HepG2 (cell line): ENCODE results near the gene RFTN1. TPM values are rescaled to one million over a fixed set of nuclear protein-coding genes. Genes with fewer than 3 reads are reported as not detected.

Experiments used
- ATAC-seq: fragments of 200-7000 bp; cut with Tn5 transposase; 3 replicates; pipeline ENCODE4 v1.9.1; 2020; ENCODE audit warnings: mild to moderate bottlenecking, moderate library complexity
- BruUV-seq: library from RNA; stranded (reverse); fragments of 400-500 nt; replicated peaks from 2 replicates; lab custom pipeline; 2021; lab: Mats Ljungman, UMichigan
- CTCF ChIA-PET: fragments of 300-600 bp; formaldehyde crosslinking; extraction: SDS; loops from one replicate; lab custom pipeline; 2021; ENCODE audit warnings: low total read pairs, inconsistent platforms, low intra/inter-chr PET ratio; lab: Yijun Ruan, JAX
- POLR2A ChIA-PET: fragments of 350-600 bp; sonication (Branson Sonifier 250); formaldehyde crosslinking; loops from one replicate; lab custom pipeline; 2020; ENCODE audit warnings: antibody characterized with exemption, inconsistent platforms; lab: Yijun Ruan, JAX
- DNase-seq: peaks from one replicate; pipeline ENCODE4 v3.0.0-alpha.2; 2015; ENCODE audit warnings: low spot score
- FAIRE-seq: peaks from 3 replicates; lab custom pipeline; 2011; peaks lifted over from hg19 to GRCh38; lab: Jason Lieb, UNC
- H2AFZ ChIP-seq: one replicate; pipeline ENCODE4 v1.6.1; 2011; ENCODE audit warnings: low read length, inconsistent platforms
- H3K27ac ChIP-seq: fragments of 300-600 bp; 3 replicates; pipeline ENCODE4 v1.8.0; 2011; ENCODE audit warnings: mixed run types, mild to moderate bottlenecking, mixed read lengths, low read length, inconsistent platforms; ENCODE audit not compliant: insufficient read depth; ENCODE audit errors: extremely low read length
- H3K27me3 ChIP-seq, 2 experiments: fragments of 200-600 bp in 1 of 2; 2 replicates in 1 of 2; 3 replicates in 1 of 2; pipeline versions ENCODE4 v1.6.0 to v1.8.0; 2011; ENCODE audit warnings: low read length in 2 of 2, mild to moderate bottlenecking in 2 of 2, moderate library complexity in 2 of 2, inconsistent platforms in 1 of 2; ENCODE audit not compliant: insufficient read depth in 2 of 2, control insufficient read depth in 1 of 2
- H3K36me3 ChIP-seq, 2 experiments: fragments of 200-600 bp in 1 of 2; replicated peaks in 1 of 2; 2 replicates in 1 of 2; 3 replicates in 1 of 2; pipeline versions ENCODE4 v1.5.1 to v1.8.0; 2011; ENCODE audit warnings: low read length in 2 of 2, inconsistent platforms in 1 of 2; ENCODE audit not compliant: insufficient read depth in 2 of 2, control insufficient read depth in 1 of 2
- H3K4me1 ChIP-seq: 2 replicates; pipeline ENCODE4 v1.5.1; 2012; ENCODE audit warnings: low read length, inconsistent platforms; ENCODE audit not compliant: insufficient read depth
- H3K4me2 ChIP-seq: 2 replicates; pipeline ENCODE4 v1.6.0; 2011; ENCODE audit warnings: low read depth, low read length, inconsistent platforms
- H3K4me3 ChIP-seq, 3 experiments: fragments of 200-600 bp in 1 of 3; sonication (generic), shearing (Covaris generic) in 1 of 3; replicated peaks in 1 of 3; 2 replicates each; pipeline ENCODE4 v1.5.1; 2011 to 2016; ENCODE audit warnings: low read length in 3 of 3, inconsistent platforms in 2 of 3, low read depth in 2 of 3, mild to moderate bottlenecking in 2 of 3, control low read depth in 1 of 3, mixed read lengths in 1 of 3; ENCODE audit not compliant: insufficient read depth in 1 of 3
- H3K79me2 ChIP-seq: one replicate; pipeline ENCODE4 v1.6.1; 2011; ENCODE audit warnings: low read length, inconsistent platforms; ENCODE audit not compliant: insufficient read depth
- H3K9ac ChIP-seq: 2 replicates; pipeline ENCODE4 v1.6.0; 2011; ENCODE audit warnings: mild to moderate bottlenecking, low read depth, low read length, inconsistent platforms; ENCODE audit not compliant: insufficient read depth
- H3K9me3 ChIP-seq: 2 replicates; pipeline ENCODE4 v1.5.1; 2012; ENCODE audit warnings: mild to moderate bottlenecking, low read length
- H4K20me1 ChIP-seq: 2 replicates; pipeline ENCODE4 v1.6.0; 2011; ENCODE audit warnings: inconsistent platforms, mild to moderate bottlenecking, low read length, moderate library complexity; ENCODE audit not compliant: insufficient read depth
- EEA1 ChIP-seq: sonication (generic); formaldehyde crosslinking; IDR thresholded peaks from 2 replicates; pipeline ENCODE4 v1.5.1; 2020; ENCODE audit warnings: mild to moderate bottlenecking, missing genetic modification reagents, borderline replicate concordance
- KDM4B ChIP-seq: sonication (generic); formaldehyde crosslinking; IDR thresholded peaks from 2 replicates; pipeline ENCODE4 v1.4.0; 2020; ENCODE audit warnings: missing genetic modification reagents
- ZBTB39 ChIP-seq: sonication (generic); formaldehyde crosslinking; IDR thresholded peaks from 2 replicates; pipeline ENCODE4 v1.5.0; 2020; ENCODE audit warnings: missing genetic modification reagents
- ZFY ChIP-seq: sonication (generic); formaldehyde crosslinking; IDR thresholded peaks from 2 replicates; pipeline ENCODE4 v1.4.0; 2020; ENCODE audit warnings: missing genetic modification reagents
- ZNF451 ChIP-seq: sonication (generic); formaldehyde crosslinking; IDR thresholded peaks from 2 replicates; pipeline ENCODE4 v1.5.0; 2020; ENCODE audit warnings: mild to moderate bottlenecking, missing genetic modification reagents
- ZNF567 ChIP-seq: sonication (generic); formaldehyde crosslinking; IDR thresholded peaks from 2 replicates; pipeline ENCODE4 v1.8.1; 2023; ENCODE audit warnings: mild to moderate bottlenecking, missing genetic modification reagents, borderline replicate concordance
- WGBS: methylation state at CpG from one replicate; pipeline ENCODE4 v1.1.6; 2017; ENCODE audit warnings: low lambda C conversion rate; 5-methylcytosine and 5-hydroxymethylcytosine counted together
- in situ Hi-C: cut with HindIII; loops from 2 replicates; pipeline ENCODE4 v1.10.0; 2017; ENCODE audit warnings: low pct_unique_long_range_greater_than_20kb; ENCODE audit not compliant: extremely low pct_ligation_motif_present
- intact Hi-C: fragments of 100-400 bp; cut with micrococcal nuclease; formaldehyde crosslinking; loops from one replicate; pipeline ENCODE4 v1.10.0; 2022; ENCODE audit not compliant: unreplicated experiment
- polyA plus RNA-seq, 8 experiments: library from polyadenylated mRNA; depleted of rRNA in 3 of 8; stranded (reverse) in 7 of 8; unstranded in 1 of 8; fragments of >200 nt; fragmentation: Illumina TruSeq in 4 of 8; extraction: Trizol in 4 of 8; gene quantifications; 2 replicates each; pipeline versions ENCODE4 v1.2.1 to v1.2.3, GENCODE V29; 2011 to 2016; ENCODE audit warnings: low read depth in 4 of 8, missing spikeins in 1 of 8, mixed read lengths in 1 of 8; ENCODE audit not compliant: insufficient read depth in 1 of 8
- total RNA-seq, 5 experiments: library from RNA; depleted of rRNA; stranded (reverse); fragments of >200 nt; fragmentation: Illumina TruSeq; extraction: Trizol; gene quantifications; 2 replicates each; pipeline ENCODE4 v1.2.3, GENCODE V29; 2016; ENCODE audit warnings: low read depth in 1 of 5
- TF ChIP-seq, protein P1 (sequence below): sonication (generic); formaldehyde crosslinking; IDR thresholded peaks from 2 replicates; pipeline ENCODE4 v1.5.1; 2020; ENCODE audit warnings: missing genetic modification reagents, mild to moderate bottlenecking, borderline replicate concordance

The RFTN1 gene
- total and polyA plus RNA-seq, 2 of the 13 experiments (the other 11 are each of a cell fraction or from before 2014, with no cell fraction given): not detected

GRCh38 chr3:16545413-16546185 lies 32.1 kb upstream of the RFTN1 start:
- ATAC-seq: no peak
- DNase-seq: no peak
- no peak overlapping the region for H3K27ac ChIP-seq
- no peaks in the 10 kb centered on the region for H3K9me3 ChIP-seq
- no peak overlapping the region for H3K9ac ChIP-seq
- TF ChIP-seq KDM4B (CRISPR knock-in tag) (no peak), ZBTB39 (CRISPR knock-in tag) (no peak), EEA1 (CRISPR knock-in tag) (no peak), ZNF451 (no peak), ZNF567 (no peak), ZFY (CRISPR knock-in tag) (no peak)
- TF ChIP-seq, protein P1, sequence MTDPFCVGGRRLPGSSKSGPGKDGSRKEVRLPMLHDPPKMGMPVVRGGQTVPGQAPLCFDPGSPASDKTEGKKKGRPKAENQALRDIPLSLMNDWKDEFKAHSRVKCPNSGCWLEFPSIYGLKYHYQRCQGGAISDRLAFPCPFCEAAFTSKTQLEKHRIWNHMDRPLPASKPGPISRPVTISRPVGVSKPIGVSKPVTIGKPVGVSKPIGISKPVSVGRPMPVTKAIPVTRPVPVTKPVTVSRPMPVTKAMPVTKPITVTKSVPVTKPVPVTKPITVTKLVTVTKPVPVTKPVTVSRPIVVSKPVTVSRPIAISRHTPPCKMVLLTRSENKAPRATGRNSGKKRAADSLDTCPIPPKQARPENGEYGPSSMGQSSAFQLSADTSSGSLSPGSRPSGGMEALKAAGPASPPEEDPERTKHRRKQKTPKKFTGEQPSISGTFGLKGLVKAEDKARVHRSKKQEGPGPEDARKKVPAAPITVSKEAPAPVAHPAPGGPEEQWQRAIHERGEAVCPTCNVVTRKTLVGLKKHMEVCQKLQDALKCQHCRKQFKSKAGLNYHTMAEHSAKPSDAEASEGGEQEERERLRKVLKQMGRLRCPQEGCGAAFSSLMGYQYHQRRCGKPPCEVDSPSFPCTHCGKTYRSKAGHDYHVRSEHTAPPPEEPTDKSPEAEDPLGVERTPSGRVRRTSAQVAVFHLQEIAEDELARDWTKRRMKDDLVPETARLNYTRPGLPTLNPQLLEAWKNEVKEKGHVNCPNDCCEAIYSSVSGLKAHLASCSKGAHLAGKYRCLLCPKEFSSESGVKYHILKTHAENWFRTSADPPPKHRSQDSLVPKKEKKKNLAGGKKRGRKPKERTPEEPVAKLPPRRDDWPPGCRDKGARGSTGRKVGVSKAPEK (CRISPR knock-in tag): no peak
- H3K4me1 ChIP-seq: no peaks in the 10 kb centered on the region
- no peaks in the 10 kb centered on the region for H3K36me3 ChIP-seq
- no peak overlapping the region for H2AFZ ChIP-seq
- no TSS peak for BruUV-seq
- H3K4me2 ChIP-seq: no peak overlapping the region
- H3K79me2 ChIP-seq: no peaks in the 10 kb centered on the region
- POLR2A ChIA-PET: no interaction called here
- no peaks in the 10 kb centered on the region for H4K20me1 ChIP-seq
- no peak overlapping the region for H3K4me3 ChIP-seq
- peaks cover 0 to 39% of the 10 kb centered on the region in 2 experiments; a peak in 3 of 5 replicates for H3K27me3 ChIP-seq
- in situ Hi-C loops (loop anchor here (25.0 kb wide), 1 partner anchor 508 kb away; no protein-coding TSS in a partner anchor), intact Hi-C loops (no loop called here)
- CTCF ChIA-PET: no interaction called here
- no peak for FAIRE-seq
- WGBS: 24% methylated on average over 10 of the region's 10 CpGs
